Erythroblast (primary cell): ENCODE results near the gene DERL3.

ENCODE experiments used
- GATA1 ChIP-seq: IDR thresholded peaks from 2 replicates; pipeline ENCODE4 v1.6.1; 2011; ENCODE audit warnings: low read depth, mild to moderate bottlenecking, control low read depth, low read length, moderate library complexity
- POLR2A ChIP-seq: IDR thresholded peaks from 2 replicates; pipeline ENCODE4 v1.6.1; 2011; ENCODE audit warnings: mild to moderate bottlenecking, low read length

GRCh38 chr22:23837496-23837859, 1.3 kb downstream of the DERL3 start:
- TF ChIP-seq POLR2A: no peak
- TF ChIP-seq GATA1: no peak
